Left ventricle myocardium inferior (tissue), 1 donor: ENCODE data around the gene RNGTT. TPM values are rescaled to one million over a fixed set of nuclear protein-coding genes. Genes with fewer than 3 reads are reported as not detected.
"Not testable (repeated sequence)": the region's sequence is repeated elsewhere in the genome, so short reads cannot be mapped to it uniquely, and the experiment has no call there.

Experiments
- DNase-seq: peaks from one replicate; pipeline ENCODE4 v3.0.0-alpha.2; 2020
- H3K27ac ChIP-seq: fragments of 200-600 bp; replicated peaks from 2 replicates; pipeline ENCODE4 v1.8.0; 2021
- H3K27me3 ChIP-seq: fragments of 200-600 bp; 2 replicates; pipeline ENCODE4 v1.8.0; 2021; ENCODE audit warnings: low read depth
- H3K36me3 ChIP-seq: fragments of 200-600 bp; 2 replicates; pipeline ENCODE4 v1.8.0; 2021
- H3K4me1 ChIP-seq: fragments of 200-600 bp; 2 replicates; pipeline ENCODE4 v1.8.0; 2021
- H3K4me3 ChIP-seq: fragments of 200-600 bp; 2 replicates; pipeline ENCODE4 v1.8.0; 2021; ENCODE audit warnings: mild to moderate bottlenecking, moderate library complexity
- H3K9me3 ChIP-seq: fragments of 200-600 bp; replicated peaks from 2 replicates; pipeline ENCODE4 v1.8.0; 2021
- intact Hi-C: fragments of 100-400 bp; cut with micrococcal nuclease; formaldehyde crosslinking; loops from one replicate; pipeline ENCODE4 v1.11.0; 2022
- total RNA-seq: library from RNA; stranded (reverse); fragmentation: NEBNext Ultra II Directional; extraction: Animal tissue kit (Norgen Biotek cat#: 25700); gene quantifications from one replicate; pipeline ENCODE4 v1.2.1, GENCODE V29; 2021
- TF ChIP-seq, protein P1 (sequence below): fragments of 200-600 bp; IDR thresholded peaks from 2 replicates; pipeline ENCODE4 v1.8.0; 2021; ENCODE audit warnings: antibody characterized with exemption, mild to moderate bottlenecking, borderline replicate concordance
- donor health status: DM: no; HTN: yes; CAD: no; lungs with severe emphysema.

The RNGTT gene
- total RNA-seq, 1 donor from 2014 or later: 9.1 TPM

DNA sequence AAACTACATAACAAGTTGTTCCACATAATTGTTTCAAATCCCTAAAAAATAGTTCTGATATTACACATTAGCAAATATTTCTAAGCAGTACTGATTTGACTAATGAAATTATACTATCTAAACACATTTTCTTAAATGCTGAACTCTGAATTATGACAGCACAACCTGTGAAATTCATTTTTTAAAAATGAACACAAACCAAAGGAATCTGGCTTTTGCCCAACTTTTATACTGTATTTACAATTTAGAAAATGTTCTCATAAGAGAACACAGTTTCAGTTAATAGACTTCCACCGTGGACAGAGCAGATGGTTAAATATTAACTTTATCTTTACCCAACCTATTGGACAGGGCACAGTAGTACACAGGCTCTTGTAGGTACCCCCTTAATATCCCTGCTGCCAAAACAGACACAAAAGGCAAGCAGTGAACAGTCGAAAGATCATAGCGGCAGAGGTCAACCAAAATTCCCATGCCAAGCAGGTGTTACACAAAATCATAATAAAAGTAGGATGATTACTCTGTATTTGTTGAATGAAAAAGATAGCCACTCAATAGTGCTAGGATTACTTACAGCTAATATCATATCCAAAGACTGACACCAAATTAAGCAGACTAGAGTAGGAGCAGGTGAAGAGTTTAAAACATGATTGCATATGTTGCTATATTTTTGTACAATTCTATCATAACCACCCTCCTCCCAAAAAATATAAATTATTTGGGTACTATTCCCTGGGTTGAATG lies 122.5 kb downstream of the RNGTT start:
- intact Hi-C loops: no loop called here
- Histone ChIP-seq H3K4me1 (peaks cover 12% of the 10 kb centered on the region), H3K27me3 (no peaks in the 10 kb centered on the region), H3K9me3 (no peaks in the 10 kb centered on the region), H3K27ac (no peak overlapping the region), H3K4me3 (no peak overlapping the region), H3K36me3 (peaks cover 6% of the 10 kb centered on the region)
- no peak for DNase-seq
- TF ChIP-seq, protein P1, sequence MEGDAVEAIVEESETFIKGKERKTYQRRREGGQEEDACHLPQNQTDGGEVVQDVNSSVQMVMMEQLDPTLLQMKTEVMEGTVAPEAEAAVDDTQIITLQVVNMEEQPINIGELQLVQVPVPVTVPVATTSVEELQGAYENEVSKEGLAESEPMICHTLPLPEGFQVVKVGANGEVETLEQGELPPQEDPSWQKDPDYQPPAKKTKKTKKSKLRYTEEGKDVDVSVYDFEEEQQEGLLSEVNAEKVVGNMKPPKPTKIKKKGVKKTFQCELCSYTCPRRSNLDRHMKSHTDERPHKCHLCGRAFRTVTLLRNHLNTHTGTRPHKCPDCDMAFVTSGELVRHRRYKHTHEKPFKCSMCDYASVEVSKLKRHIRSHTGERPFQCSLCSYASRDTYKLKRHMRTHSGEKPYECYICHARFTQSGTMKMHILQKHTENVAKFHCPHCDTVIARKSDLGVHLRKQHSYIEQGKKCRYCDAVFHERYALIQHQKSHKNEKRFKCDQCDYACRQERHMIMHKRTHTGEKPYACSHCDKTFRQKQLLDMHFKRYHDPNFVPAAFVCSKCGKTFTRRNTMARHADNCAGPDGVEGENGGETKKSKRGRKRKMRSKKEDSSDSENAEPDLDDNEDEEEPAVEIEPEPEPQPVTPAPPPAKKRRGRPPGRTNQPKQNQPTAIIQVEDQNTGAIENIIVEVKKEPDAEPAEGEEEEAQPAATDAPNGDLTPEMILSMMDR: no peak

DNA sequence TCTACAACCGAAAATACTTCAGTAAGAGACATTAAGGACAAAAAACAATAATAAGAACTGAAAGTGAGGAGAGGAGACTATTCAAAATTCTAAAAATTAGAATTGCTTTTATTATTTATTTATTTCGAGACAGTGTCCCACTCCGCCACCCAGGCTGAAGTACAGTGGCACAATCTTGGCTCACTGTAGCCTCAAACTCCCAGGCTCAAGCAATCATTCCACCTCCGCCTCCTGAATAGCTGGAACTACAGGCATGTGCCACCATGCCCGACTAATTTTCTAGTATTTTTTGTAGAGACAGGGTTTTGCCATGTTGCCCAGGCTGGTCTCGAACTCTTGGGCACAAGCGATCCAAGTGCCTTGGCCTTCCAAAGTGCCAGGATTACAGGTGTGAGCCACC lies 123.1 kb downstream of the RNGTT start:
- intact Hi-C loops: no loop called here
- no peak for DNase-seq
- no peak overlapping the region for H3K4me3 ChIP-seq
- TF ChIP-seq, protein P1: no peak
- H3K27ac ChIP-seq: no peak overlapping the region
- no peaks in the 10 kb centered on the region for H3K9me3 ChIP-seq
- H3K27me3 ChIP-seq: no peaks in the 10 kb centered on the region
- peaks cover 12% of the 10 kb centered on the region for H3K4me1 ChIP-seq
- H3K36me3 ChIP-seq: peaks cover 6% of the 10 kb centered on the region

DNA sequence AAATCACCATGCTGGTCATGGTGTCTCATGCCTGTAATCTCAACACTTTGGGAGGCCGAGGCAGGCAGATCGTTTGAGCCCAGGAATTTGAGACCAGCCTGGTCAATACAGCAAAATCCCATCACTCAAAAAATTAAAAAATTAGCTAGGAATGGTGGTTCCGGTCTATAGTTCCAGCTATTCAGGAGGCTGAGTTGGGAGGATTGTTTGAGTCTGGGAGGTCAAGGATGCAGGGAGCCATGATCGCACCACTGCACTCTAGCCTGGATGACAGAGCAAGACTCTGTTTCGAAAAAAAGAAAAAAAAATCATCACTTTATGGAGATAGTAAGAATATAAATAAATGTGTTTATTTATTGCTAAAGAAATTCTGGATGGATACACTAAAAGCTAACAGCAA lies 124.1 kb downstream of the RNGTT start:
- peaks cover 12% of the 10 kb centered on the region for H3K4me1 ChIP-seq
- peaks cover 3% of the 10 kb centered on the region for H3K9me3 ChIP-seq
- no peaks in the 10 kb centered on the region for H3K27me3 ChIP-seq
- DNase-seq: no peak
- no peak overlapping the region for H3K4me3 ChIP-seq
- peaks cover 6% of the 10 kb centered on the region for H3K36me3 ChIP-seq
- intact Hi-C loops: no loop called here
- no peak overlapping the region for H3K27ac ChIP-seq
- TF ChIP-seq, protein P1: no peak

DNA sequence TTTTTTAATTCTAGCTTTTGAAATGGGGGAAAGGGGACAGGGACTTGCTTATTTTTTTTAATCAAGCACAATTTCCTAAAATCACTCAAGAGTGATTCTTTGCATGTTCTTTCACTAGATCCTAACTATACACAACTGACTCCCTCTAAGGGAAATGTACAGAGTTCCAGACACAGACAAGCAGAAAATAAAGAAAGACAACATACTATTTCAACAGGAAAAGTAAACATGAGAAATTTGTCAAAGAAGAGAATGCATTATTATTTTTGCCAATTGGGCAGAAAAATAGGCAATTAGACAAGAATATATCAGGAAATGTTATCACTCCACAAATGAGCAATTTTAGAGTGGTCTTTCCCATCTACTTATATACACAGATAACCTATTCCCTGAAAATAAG lies 128.2 kb downstream of the RNGTT start:
- Histone ChIP-seq H3K9me3 (peaks cover 43% of the 10 kb centered on the region), H3K4me1 (no peaks in the 10 kb centered on the region), H3K4me3 (no peak overlapping the region), H3K36me3 (peaks cover 15% of the 10 kb centered on the region), H3K27ac (no peak overlapping the region), H3K27me3 (no peaks in the 10 kb centered on the region)
- no peak for DNase-seq
- TF ChIP-seq, protein P1: no peak
- intact Hi-C loops: no loop called here

DNA sequence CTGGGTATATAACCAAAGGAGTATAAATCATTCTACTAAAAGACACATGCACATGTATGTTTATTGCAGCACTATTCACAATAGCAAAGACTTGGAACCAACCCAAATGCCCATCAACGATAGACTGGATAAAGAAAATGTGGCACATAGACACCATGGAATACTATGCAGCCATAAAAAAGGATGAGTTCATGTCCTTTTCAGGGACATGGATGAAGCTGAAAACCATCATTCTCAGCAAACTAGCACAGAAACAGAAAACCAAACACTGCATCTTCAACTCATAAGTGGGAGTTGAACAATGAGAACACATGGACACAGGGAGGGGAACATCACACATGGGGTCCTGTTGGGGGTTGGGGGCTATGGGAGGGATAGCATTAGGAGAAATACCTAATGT lies 130.3 kb downstream of the RNGTT start:
- DNase-seq, H3K4me1 ChIP-seq, H3K27ac ChIP-seq, H3K4me3 ChIP-seq, intact Hi-C loops, H3K27me3 ChIP-seq: not testable (repeated sequence)
- Histone ChIP-seq H3K36me3 (peaks cover 15% of the 10 kb centered on the region), H3K9me3 (peaks cover 43% of the 10 kb centered on the region)

DNA sequence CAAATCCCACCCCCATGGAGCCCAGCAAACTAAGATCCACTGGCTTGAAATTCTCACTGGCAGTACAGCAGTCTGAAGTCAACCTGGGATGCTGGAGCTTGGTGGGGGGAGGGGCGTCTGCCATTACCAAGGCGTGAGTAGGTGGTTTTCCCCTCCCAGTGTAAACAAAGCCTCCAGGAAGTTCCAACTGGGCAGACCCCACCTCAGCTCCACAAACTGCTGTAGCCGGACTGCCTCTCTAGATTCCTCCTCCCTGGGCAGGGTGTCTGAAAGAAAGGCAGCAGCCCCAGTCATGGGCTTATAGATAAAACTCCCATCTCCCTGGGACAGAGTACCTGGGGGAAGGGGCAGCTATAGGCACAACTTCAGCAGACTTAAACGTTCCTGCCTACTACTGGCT lies 135.8 kb downstream of the RNGTT start:
- H3K9me3 ChIP-seq: peaks cover 23% of the 10 kb centered on the region
- H3K27ac ChIP-seq, DNase-seq, intact Hi-C loops, H3K4me3 ChIP-seq, H3K36me3 ChIP-seq, H3K4me1 ChIP-seq, H3K27me3 ChIP-seq: not testable (repeated sequence)
